Mammary epithelial cell (primary cell): ENCODE data around the gene GSX2.

Experiments
- EZH2 ChIP-seq: IDR thresholded peaks from 2 replicates; pipeline ENCODE4 v1.6.1; 2012; ENCODE audit warnings: low read length, inconsistent platforms, borderline replicate concordance
- TF ChIP-seq, protein P1 (sequence below), 2 donors: IDR thresholded peaks in 1 of 2; conservative IDR thresholded peaks in 1 of 2; 2 replicates each; pipeline ENCODE4 v1.5.1; 2011 to 2012; ENCODE audit warnings: inconsistent platforms in 2 of 2, low read length in 2 of 2, mild to moderate bottlenecking in 2 of 2, control low read depth in 1 of 2, low read depth in 1 of 2; ENCODE audit not compliant: insufficient read depth in 1 of 2; ENCODE audit errors: extremely low read depth in 1 of 2

DNA sequence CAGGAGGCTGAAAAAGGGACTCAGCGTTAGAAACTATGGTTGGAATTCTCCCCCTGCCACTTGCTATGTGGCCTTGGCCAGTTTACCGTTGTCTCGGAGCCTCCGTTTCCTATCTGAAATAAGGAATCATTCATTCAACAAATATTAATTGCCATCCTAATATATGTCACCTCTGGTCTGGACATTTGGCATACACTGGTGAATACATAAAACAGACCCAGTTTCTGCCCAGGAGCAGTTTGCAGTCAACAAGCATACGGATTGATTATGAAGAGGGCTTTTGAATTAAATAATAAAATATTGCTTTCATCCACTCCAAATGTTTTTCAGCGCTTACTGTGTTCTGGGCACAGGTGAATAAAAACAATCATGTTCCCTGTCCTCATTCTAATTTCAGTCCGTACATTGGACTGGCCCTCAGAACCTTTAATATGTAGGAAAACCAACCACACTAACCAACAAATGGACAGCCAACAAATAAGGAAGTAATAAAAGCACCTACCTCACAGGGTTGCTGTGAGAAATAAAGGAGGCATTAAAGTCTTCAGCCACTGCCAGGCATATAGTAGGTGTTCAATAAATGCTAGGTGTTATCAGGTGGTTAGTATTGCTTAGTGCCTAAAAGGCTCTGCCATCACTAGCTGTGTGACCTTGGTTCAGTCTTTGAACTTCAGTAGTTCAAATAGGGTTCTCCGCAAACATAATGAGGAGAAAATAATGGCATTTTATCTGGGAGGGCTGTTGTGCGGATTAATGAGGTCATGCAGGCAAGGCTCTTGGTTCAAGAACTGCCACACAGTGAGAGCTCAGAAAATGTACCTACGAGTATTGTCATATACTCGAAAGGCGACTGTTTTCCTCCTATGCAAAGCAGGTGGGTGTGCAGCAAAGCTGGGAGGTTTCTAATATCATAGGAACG, 7.3 kb upstream of the GSX2 start:
- TF ChIP-seq, protein P1, sequence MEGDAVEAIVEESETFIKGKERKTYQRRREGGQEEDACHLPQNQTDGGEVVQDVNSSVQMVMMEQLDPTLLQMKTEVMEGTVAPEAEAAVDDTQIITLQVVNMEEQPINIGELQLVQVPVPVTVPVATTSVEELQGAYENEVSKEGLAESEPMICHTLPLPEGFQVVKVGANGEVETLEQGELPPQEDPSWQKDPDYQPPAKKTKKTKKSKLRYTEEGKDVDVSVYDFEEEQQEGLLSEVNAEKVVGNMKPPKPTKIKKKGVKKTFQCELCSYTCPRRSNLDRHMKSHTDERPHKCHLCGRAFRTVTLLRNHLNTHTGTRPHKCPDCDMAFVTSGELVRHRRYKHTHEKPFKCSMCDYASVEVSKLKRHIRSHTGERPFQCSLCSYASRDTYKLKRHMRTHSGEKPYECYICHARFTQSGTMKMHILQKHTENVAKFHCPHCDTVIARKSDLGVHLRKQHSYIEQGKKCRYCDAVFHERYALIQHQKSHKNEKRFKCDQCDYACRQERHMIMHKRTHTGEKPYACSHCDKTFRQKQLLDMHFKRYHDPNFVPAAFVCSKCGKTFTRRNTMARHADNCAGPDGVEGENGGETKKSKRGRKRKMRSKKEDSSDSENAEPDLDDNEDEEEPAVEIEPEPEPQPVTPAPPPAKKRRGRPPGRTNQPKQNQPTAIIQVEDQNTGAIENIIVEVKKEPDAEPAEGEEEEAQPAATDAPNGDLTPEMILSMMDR (conservative IDR thresholded peaks at IDR 0.05 in 1 of 2, IDR thresholded peaks at IDR 0.05 in 1 of 2; ENCODE audit: extremely low read depth in 1 of 2, insufficient read depth in 1 of 2, low read depth in 1 of 2, low read length in 2 of 2), result no peak
- no peak for TF ChIP-seq EZH2
